Measurements from ENCODE around the gene PTPN23.

PTPN23 gene

DNA sequence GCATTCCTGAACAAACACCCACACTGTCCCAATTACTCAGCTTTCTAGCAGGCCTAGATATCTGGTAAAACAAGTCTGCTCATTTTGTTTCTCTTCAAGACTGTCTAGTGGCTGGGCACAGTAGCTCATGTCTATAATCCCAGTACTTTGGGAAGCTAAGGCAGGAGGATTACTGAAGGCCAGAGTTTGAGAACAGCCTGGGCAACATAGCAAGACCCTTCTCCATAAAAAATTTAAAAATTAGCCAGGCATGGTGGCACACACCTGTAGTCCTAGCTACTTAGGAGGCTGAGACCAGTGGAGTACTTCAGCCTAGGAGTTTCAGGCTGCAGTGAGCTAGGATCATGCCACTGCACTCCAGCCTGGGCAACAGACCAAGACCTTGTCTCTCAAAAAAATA lies 6.2 kb upstream of the PTPN23 start:
- no peak for DNase-seq (ENCODE audit: low spot score)

DNA sequence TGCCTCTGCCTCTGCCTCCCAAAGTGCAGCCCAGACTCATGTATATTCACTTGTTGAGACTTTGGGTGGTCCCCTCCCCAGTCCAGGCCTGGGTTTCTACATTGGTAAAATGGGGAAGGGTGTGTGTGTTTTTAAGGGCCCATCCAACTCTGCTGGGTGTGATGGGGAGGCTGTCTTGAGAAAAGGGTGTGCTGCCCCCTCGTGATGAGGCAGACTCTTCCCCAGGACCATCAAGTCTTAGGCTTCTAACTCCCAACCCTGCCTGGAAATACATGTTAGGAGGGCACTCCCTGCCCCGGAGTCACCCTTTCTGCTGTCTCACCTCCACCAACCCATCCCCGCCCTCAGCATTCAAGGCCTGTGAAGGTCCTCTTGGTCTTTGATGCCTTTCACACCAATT lies 4.4 kb upstream of the PTPN23 start:
- DNase-seq (ENCODE audit: low spot score): no peak

DNA sequence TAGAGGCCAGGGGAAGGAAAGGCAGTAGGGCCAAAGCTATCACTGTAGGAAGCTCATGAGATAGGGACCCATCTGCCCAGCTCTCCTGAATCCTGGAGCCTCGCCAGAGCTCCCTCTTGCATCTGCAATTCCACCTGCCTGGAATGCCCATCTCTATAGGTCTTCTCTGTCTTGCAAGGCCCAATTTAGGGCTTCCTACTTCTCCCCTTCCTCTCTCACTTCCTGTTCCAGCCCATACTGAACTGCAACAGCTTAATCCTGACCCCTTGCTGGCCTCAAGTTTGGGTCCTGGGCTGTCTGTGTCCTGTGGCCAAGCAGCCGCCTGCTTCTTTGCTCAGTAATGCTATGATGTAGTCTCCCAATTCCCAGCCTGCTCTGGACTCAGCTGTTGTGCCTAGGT lies 3.6 kb upstream of the PTPN23 start:
- DNase-seq (ENCODE audit: low spot score): no peak

DNA sequence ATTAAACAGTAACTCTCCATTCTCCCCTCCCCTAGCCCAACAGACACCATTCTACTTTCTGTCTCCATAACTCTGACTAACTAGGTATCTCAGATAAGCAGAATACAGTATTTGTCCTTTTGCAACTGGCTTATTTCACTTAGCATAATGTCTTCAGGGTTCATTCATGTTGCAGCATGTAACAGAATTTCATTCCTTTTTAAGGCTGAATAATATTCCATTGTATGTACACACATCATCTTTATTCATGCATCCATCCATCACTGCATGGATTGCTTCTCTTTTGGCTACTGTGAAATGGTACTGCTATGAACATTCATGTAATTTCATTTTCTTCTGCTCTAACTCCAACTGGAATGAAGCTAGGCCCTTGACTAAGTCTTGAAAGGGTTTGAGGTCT lies 2.0 kb upstream of the PTPN23 start:
- DNase-seq (ENCODE audit: low spot score): no peak

DNA sequence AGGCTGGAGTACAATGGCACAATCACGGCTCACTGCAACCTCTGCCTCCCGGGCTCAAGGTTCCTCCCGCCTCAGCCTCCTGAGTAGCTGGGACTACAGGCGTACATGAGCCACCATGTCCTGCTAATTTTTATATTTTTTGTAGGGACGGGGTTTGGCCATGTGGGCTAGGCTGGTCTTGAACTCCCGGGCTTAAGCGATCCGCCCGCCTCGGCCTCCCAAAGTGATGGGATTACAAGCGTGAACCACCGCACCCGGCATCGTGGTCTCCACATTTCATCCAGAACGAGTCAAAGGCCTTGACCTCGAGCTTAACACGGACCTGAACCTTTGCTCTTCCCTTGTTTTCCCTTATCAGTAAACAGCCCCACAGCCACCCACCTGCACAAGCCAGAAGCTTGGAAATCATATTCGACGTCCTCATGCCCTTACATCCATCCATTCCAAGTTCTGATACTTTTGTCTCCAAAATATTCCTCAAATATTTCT lies 1.4 kb upstream of the PTPN23 start:
- DNase-seq (ENCODE audit: low spot score): no peak

DNA sequence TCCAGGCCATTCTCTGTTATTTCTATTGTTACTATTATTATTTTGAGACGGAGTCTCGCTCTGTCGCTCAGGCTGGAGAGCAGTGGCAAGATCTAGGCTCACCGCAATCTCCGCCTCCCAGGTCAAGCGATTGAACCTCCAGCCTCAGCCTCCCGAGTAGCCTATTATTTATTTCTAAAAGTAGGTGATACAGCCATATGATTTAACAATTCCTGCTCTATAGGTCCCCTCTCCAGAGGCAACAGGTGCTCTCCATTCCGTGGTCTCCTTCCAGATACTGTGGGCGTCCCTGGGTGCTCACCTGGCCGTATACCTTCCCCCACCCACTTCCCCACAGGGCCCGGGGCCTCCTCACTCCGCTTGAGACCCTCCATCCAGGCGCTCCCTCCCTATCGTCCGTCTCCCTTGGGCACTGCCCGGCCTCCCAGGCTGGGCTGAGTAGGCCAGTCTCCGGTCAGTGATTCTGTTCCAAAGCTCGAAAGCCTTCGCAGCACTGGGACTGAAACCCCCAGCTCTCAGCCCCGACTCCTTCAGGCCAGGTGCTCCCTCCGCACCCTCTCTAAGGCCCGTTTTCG lies 708 bp upstream of the PTPN23 start:
- no peak for DNase-seq (ENCODE audit: low spot score)

DNA sequence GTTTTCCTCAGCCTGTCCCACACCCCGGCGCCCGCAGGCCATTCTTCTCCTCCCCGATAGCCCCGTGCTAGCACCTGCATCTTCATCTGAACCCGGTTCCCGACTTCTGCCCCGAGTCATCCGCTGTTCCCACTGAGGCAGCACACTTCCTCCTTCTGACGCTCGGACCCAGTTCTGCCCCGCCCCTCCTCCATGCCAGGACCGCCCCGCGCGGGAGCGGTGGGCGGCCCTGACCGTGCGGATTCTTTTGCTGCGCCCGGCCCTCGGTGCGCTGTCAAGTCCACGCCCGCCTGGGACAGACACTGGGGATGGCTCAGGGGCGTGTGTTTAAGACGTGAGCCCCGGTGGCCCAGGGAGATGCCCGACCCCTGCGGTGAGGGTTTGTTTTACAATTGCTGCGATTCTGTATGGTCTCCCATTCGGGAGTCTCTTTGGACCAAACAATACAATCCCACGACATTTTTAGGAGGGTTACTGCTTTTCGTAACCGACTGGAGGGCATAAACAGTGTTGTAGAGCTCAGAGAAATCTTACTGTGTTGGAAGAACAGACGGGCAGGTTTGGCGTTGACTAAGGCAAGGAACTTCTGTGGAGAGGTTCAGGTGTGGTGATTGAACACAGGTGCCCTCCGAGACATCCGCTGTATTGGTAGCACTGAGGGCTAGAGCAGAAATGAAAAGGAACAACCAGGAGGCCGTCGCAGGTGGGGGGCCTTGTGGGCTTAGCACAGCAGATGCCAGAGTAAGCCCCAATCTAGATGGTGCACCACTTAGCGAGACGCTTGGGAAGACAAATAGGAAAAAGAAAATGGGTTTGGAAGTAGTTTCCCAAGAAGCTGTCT lies 716 bp downstream of the PTPN23 start:
- DNase-seq (ENCODE audit: low spot score): peak; percentile 92

DNA sequence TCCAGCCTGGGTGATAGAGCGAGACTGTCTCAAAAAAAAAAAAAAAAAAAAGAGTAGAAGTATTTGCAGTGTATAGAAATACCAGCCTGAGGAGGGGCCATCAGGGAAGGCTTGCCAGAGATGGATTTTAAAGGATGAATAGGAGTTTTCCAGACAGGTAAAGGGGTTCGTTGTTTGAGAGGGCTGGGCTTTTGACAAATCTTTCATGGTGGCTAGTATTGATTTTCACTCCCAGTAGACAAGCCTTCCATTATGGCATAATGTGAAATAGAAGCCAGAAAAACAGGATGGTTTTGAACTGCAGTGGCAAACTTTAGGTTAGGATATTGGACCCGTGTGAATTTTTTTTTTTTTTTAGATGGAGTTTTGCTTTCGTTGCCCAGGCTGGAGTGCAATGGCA lies 3.6 kb downstream of the PTPN23 start:
- DNase-seq (ENCODE audit: low spot score): no peak

DNA sequence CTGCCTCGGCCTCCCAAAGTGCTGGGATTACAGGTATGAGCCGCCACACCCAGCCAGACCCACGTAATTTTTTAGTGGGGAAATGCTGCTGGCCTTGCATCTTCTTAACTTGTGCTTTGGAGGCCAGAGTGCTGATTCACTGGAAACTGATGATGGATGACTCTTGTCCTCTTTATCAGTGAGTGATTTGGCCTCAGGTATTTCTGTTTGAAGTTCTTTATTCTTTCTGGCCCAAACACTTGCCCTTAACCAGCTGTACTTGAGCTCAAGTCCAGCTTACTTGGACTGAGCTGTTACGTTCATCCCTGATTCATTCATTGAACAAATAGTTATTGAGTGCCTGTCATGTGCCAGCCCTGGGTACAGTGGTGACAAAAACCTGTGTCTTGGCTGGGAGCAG lies 4.2 kb downstream of the PTPN23 start:
- no peak for DNase-seq (ENCODE audit: low spot score)

DNA sequence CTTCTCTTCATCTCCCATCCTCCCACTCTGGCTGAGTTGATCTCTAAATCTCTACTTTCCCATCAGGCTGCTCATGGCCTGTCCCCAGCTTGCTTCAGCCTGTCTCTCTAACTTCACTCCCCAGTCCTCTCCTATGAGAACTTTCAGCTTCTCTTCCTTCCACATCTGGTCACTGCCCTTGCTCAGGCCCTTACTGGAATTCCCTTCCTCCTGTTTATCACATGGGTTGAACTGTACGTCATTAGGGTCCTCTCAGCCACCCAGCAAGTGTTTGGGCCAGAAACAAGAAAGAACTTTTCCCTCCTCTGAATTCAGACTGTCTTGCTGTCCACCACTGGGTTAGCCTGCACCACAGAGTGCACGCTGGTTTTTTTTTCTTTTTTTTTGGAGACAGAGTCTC lies 5.0 kb downstream of the PTPN23 start:
- no peak for DNase-seq (ENCODE audit: low spot score)

DNA sequence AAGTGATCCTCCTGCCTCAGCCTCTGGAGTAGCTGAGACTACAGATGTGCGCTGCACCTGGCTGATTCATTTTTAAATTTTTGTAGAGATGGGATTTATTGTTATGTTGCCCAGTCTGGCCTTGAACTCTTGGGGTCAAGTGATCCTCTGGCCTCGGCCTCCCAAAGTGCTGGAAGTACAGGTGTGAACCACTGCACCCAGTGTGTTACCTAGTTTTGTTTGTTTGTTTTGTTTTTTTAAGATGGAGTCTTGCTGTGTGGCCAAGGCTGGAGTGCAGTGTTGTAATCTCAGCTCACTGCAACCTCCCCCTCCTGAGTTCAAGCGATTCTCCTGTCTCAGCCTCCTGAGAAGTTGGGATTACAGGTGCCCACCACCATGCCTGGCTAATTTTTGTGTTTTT lies 12.1 kb downstream of the PTPN23 start:
- no peak for DNase-seq (ENCODE audit: low spot score)

DNA sequence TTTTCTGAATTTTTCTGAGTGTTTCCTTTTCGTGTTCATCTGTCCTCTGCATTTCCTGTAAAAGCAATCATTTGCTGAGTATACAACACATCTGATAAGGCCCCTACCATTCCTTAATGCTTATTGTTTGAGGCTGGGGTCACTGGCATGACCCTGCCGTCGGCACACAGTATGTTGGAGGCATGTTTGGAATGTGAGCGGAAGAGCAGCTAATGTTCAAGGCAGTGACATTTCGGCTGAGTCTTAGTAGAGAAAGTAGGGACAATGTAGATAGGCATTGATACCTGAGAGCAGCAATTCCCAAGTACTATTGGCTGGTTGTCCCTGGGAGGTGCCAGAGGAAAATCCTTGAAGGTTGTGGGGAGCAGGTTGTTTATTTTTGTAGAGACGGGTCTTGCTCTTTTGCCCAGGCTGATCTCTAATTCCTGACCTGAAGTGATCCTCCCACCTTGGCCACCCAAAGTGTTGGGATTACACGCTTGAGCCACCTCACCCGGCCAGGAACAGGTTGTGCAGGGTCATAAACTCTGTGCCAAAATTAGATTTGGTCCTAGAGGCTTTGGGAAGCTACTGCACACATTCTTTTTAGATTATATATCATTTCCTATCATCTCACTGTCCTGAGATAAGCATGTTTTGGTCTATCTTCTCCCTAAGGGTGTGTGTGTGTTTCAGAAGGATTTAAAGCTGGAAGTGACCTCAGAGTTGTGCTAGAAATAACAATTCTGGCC lies 13.5 kb downstream of the PTPN23 start:
- no peak for DNase-seq (ENCODE audit: low spot score)

DNA sequence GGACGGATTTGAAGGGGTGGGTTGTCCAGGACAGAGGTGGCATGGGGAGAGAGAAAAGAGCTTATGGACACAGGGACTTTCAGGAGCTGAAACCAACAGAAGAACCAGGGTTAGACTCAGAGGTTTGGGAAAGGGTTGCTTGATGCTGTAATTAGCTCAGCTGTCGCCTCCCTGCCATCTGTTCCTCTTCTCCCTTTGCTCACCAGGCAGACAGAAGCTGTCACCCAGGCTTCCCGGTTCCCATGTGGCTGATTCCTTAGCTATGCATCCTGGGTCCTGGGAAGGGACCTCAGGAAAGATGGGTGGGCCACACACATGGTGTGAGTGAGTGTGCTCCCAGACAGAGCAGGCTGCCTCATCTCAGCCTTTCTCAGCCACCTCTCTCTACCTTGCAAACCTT lies 14.1 kb downstream of the PTPN23 start:
- DNase-seq (ENCODE audit: low spot score): no peak

DNA sequence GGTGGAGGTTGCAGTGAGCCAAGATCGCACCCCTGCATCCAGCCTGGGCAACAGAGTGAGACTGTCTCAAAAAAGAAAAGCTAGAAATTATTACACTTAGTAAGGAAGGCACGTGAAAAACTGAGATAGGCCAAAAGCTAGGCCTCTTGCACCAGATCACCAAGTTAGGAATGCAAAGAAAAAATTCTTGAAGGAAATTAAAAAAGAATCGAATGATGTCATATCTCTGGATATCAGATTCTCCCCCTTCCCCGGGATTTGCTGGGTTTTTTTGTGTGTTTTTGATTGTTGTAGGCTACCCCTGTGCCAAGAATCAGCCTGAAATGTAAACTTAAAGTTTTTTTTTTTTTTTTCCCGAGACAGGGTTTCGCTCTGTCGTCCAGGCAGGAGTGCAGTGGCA lies 17.4 kb downstream of the PTPN23 start:
- DNase-seq (ENCODE audit: low spot score): no peak

DNA sequence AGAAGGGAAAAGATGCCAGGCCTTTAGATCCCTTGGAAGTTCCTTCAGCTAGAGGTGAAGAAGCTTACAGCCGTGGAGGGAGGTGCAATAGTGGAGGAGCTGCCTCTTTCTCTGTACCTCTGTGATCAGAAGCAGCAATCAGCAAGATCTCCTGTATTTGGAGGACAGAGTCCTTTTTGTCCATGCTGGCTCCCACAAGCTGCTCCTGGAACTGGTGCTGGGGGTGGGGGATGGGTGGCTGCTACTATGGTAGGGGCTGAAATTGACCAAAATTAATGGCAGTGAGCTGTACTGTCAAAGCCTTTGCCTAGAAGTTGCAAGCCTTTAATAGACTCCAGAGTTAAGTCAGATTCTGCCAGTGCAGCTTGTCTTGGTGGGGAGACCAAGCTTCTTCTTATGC lies 18.2 kb downstream of the PTPN23 start:
- DNase-seq (ENCODE audit: low spot score): no peak

DNA sequence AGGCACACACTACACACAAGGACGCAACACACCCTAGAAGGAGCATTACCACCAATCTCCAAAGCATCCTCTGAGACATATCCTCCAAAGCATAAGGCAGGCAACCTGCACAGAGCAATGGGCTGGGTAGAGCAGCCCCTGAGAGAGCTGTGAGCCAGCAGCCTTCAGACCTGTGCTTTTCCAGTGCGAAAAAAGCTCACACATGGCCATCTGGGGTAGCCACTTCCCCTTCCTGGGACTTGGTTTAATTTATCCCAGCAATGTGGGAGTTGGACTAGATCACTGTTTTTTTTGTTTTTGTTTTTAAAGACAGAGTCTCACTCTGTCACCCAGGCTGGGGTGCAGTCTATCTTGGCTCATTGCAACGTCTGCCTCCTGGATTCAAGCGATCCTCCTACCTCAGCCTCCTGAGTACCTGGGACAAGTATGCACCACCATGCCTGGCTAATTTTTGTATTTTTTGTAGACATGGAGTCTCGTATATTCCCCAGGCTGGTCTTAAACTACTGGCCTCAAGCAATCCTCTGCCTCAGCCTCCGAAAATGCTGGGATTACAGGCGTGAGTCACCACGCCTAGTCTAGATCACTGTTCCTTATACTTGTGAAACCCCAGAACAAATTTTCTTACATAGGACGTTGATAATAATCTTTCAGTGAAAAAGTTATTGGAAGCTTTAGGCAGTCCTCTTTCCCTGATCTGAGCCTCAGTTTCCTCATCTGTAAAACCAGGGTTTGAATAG lies 18.9 kb downstream of the PTPN23 start:
- no peak for DNase-seq (ENCODE audit: low spot score)

DNA sequence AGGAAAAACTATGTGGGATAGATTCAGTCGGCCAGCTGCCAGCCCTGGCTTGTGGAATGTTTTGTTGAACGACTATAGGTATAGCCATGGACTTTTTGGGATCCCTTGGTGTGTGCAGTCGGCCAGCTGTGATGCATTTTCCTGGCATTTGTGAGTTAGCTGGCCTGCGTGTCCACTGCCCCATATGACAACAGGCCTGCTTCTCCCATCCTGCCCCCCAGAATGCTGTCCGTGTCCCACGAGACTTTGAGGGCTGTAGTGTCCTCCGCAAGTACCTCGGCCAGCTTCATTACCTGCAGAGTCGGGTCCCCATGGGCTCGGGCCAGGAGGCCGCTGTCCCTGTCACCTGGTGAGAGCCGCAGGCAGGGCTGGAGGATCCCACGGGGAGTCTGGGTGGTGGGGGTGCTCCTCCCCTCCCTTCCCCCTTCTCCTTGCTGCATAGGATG lies 23.6 kb downstream of the PTPN23 start:
- DNase-seq (ENCODE audit: low spot score): no peak

DNA sequence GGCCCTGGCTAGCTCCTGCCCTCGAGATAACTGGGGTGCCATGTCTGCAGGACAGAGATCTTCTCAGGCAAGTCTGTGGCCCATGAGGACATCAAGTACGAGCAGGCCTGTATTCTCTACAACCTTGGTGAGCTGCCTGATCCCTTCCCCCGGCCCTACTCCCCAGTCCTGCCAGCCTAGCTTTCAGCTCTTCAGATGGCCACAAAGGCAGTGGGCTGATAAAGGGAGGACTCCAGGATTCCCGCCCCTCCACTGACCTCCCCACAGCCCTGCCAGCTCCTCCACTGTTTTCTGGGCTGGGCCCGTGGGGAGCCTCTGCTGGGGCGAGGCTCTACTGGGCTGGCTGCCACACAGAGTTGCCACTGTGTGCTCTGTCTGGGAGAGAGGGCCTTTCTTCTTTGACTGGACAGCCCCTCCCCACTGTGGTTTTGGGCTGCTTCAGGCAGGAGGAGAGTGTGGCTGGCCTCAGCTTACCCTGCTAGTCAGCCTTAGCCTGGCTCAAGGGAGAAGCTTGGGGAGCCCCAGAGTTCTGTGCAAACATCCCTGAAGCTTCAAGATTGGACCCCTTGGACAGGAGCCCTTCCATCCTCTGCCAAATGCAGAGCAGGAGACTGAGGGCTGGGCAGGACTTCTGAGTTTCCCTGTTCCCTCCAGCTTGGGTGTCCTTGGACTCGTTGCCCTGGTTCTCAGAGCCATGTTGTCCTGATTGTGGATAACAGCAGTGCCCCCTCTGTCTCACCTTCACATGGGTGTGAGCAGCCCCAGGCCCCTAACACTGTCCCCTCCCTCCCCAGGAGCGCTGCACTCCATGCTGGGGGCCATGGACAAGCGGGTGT lies 24.4 kb downstream of the PTPN23 start:
- DNase-seq (ENCODE audit: low spot score): peak; percentile 27

DNA sequence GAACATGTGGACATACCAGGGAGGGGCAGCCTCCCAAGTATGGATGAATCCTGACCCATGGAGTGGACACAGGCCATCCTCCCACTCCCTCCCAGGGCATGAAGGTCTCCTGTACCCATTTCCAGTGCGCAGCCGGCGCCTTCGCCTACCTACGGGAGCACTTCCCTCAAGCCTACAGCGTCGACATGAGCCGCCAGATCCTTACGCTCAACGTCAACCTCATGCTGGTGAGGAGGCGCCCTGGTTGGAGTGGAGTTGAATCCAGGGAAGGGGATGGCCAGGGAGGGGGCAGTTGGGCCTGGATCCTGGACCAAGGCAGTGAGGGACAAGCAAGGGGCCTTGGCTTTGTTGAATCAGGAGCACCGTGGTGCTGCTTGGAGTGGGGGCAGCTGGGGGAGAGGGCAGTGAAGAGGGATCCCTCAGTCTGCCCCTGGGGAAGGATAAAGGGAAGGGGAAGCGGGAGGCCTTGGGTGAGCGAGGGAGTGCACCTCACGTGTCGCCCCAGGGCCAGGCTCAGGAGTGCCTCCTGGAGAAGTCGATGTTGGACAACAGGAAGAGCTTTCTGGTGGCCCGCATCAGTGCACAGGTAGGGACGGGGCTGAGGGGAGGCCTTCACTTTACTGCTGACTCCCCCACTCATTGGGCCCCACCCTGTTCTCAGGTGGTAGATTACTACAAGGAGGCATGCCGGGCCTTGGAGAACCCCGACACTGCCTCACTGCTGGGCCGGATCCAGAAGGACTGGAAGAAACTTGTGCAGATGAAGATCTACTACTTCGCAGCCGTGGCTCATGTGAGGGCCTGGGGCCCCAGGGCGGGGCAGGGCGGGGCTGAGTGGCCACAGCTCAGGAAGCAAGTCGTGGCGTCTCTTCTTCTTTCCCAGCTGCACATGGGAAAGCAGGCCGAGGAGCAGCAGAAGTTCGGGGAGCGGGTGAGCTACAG lies 25.3 kb downstream of the PTPN23 start:
- no peak for DNase-seq (ENCODE audit: low spot score)

DNA sequence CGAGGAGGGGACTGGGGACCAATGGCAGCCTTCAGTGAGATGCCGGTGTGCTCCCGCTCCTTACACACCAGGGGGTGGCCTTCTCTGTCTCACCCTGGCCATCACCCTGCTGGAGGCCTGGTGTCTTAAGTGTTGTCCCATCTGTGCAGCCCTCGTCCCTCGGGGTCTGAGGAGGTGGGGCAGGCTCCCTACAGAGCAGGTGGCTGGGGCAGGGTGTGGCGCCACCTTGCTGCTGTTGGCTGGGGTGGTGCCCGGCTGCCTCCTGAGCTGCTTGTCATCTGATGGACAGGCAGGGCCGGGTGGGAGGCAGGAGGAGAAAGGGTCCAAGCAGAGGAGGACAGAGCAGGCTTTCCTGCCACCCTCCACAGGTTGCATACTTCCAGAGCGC lies 25.9 kb downstream of the PTPN23 start:
- peak; percentile 70 for DNase-seq (ENCODE audit: low spot score)
